SU-DHL-6 (cell line): ENCODE measurements around the gene RBKS.

Experiments
- H2AFZ ChIP-seq: fragments of 200-600 bp; sonication (generic); 2 replicates; pipeline ENCODE4 v1.6.1; 2014; ENCODE audit warnings: low read depth, mild to moderate bottlenecking, moderate library complexity, mixed read lengths, antibody characterized with exemption, low read length; ENCODE audit not compliant: severe bottlenecking
- H3F3A ChIP-seq: fragments of 200-600 bp; shearing (Covaris generic); 2 replicates; pipeline ENCODE4 v1.6.0; 2016; ENCODE audit warnings: antibody characterized with exemption, mild to moderate bottlenecking; ENCODE audit not compliant: insufficient read depth
- H3K27ac ChIP-seq: fragments of 200-600 bp; sonication (generic); 2 replicates; pipeline ENCODE4 v1.5.1; 2016; ENCODE audit warnings: low read depth, mild to moderate bottlenecking, low read length, moderate library complexity, mixed read lengths
- H3K27me3 ChIP-seq: fragments of 200-600 bp; sonication (generic), shearing (Covaris generic); 2 replicates; pipeline ENCODE4 v1.6.0; 2014; ENCODE audit warnings: mild to moderate bottlenecking, low read length
- H3K36me3 ChIP-seq: fragments of 200-600 bp; sonication (generic); 2 replicates; pipeline ENCODE4 v1.6.1; 2014; ENCODE audit warnings: mild to moderate bottlenecking, low read length, mixed read lengths
- H3K4me2 ChIP-seq: fragments of 300-600, 200-600 bp; shearing (Covaris generic), sonication (generic); 2 replicates; pipeline ENCODE4 v1.6.0; 2014; ENCODE audit warnings: low read length, low read depth, mild to moderate bottlenecking; ENCODE audit not compliant: poor library complexity, severe bottlenecking
- H3K4me3 ChIP-seq: fragments of 200-600 bp; sonication (generic); 2 replicates; pipeline ENCODE4 v1.5.1; 2014; ENCODE audit warnings: antibody characterized with exemption, low read length, mild to moderate bottlenecking, mixed read lengths; ENCODE audit not compliant: insufficient read depth, poor library complexity, severe bottlenecking
- H3K79me2 ChIP-seq: fragments of 200-600 bp; sonication (generic); 2 replicates; pipeline ENCODE4 v1.6.1; 2014; ENCODE audit warnings: mild to moderate bottlenecking, low read length, moderate library complexity; ENCODE audit not compliant: insufficient read depth
- H3K9ac ChIP-seq: fragments of 200-600 bp; sonication (generic); 2 replicates; pipeline ENCODE4 v1.7.0; 2014; ENCODE audit warnings: mild to moderate bottlenecking, low read length
- H3K9me2 ChIP-seq: fragments of 200-600 bp; sonication (generic); replicated peaks from 2 replicates; pipeline ENCODE4 v1.6.1; 2014; ENCODE audit warnings: low read length; ENCODE audit not compliant: insufficient read depth
- H3K9me3 ChIP-seq: fragments of 200-600 bp; sonication (generic); 2 replicates; pipeline ENCODE4 v1.6.1; 2014; ENCODE audit warnings: low read length, mixed read lengths; ENCODE audit not compliant: insufficient read depth
- H4K20me1 ChIP-seq: fragments of 200-600 bp; sonication (generic); 2 replicates; pipeline ENCODE4 v1.6.1; 2014; ENCODE audit warnings: low read depth, mild to moderate bottlenecking, antibody characterized with exemption, low read length, moderate library complexity, mixed read lengths
- EZH2phosphoT487 ChIP-seq: fragments of 200-600 bp; sonication (generic), shearing (Covaris generic); conservative IDR thresholded peaks from 2 replicates; pipeline ENCODE4 v1.6.1; 2018; ENCODE audit warnings: mild to moderate bottlenecking, antibody characterized with exemption, low read length, moderate library complexity, mixed read lengths
- TF ChIP-seq, protein P1 (sequence below): fragments of 200-600 bp; sonication (generic); IDR thresholded peaks from one replicate; pipeline ENCODE4 v1.5.1; 2017; ENCODE audit warnings: antibody characterized with exemption, mild to moderate bottlenecking, low read length, moderate library complexity; ENCODE audit not compliant: insufficient read depth, poor library complexity, severe bottlenecking

Gene RBKS

DNA sequence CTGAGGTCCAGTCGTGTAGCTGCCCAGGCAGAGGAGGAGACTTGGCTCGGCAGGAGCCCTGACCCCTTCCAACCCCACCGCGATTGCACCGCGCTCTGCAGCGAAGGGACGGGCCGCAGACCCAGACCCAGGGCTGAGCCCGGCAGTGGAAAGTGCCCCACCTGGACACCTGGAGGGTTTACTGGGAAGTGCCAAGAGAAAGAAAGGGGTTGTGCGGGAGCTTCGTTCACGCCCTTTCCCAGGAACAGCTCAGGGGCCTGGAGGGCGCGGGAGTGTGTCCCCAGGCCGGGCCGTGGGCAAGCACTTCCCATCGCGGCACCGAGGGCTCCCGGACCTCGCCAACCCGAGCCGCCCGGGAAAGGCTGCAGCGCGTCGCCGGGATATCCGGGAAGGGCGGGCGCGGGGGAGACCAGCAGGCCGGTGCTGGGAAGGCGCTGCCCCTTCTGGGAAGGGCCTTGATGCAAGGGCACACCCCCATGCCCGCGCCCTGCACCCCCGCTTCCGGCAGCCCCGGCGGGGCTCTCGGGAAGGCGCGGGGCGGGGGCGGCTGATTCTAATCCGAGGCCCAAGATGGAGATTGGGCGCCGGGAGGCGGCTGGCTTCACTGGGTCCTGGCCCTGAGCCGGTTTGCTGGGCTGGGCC lies 154.8 kb downstream of the RBKS start:
- no peaks in the 10 kb centered on the region for H3K9me3 ChIP-seq
- H3K4me3 ChIP-seq, result no peak overlapping the region
- H3K9me2 ChIP-seq, result no peaks in the 10 kb centered on the region
- no peaks in the 10 kb centered on the region for H3K27me3 ChIP-seq
- no peak for TF ChIP-seq EZH2phosphoT487
- TF ChIP-seq, protein P1, sequence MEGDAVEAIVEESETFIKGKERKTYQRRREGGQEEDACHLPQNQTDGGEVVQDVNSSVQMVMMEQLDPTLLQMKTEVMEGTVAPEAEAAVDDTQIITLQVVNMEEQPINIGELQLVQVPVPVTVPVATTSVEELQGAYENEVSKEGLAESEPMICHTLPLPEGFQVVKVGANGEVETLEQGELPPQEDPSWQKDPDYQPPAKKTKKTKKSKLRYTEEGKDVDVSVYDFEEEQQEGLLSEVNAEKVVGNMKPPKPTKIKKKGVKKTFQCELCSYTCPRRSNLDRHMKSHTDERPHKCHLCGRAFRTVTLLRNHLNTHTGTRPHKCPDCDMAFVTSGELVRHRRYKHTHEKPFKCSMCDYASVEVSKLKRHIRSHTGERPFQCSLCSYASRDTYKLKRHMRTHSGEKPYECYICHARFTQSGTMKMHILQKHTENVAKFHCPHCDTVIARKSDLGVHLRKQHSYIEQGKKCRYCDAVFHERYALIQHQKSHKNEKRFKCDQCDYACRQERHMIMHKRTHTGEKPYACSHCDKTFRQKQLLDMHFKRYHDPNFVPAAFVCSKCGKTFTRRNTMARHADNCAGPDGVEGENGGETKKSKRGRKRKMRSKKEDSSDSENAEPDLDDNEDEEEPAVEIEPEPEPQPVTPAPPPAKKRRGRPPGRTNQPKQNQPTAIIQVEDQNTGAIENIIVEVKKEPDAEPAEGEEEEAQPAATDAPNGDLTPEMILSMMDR, result no peak
- H3K36me3 ChIP-seq, result no peaks in the 10 kb centered on the region
- no peaks in the 10 kb centered on the region for H4K20me1 ChIP-seq
- H3F3A ChIP-seq, result no peaks in the 10 kb centered on the region
- H2AFZ ChIP-seq, result no peak overlapping the region
- no peak overlapping the region for H3K9ac ChIP-seq
- H3K4me2 ChIP-seq, result no peak overlapping the region
- H3K79me2 ChIP-seq, result no peaks in the 10 kb centered on the region
- no peak overlapping the region for H3K27ac ChIP-seq

DNA sequence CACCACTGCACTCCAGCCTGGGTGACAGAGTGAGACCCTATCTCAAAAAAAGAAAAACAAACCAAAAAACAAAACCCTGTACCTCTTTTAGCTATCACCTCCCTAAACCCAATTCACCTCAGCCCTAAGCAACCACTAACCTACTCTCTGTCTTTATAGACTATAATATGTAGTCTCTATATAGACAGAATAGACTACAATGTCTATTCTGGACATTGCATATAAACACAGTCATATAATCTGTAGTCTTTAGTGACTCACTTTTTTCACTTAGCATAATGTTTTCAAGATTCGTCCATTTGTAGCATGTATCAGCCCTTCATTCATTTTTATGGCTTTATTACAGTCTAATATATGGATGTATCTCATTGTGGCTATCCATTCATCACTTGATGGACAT lies 155.9 kb downstream of the RBKS start:
- Histone ChIP-seq H3K9me2 (no peaks in the 10 kb centered on the region), H3K27ac (no peak overlapping the region), H3K79me2 (no peaks in the 10 kb centered on the region), H2AFZ (no peak overlapping the region), H3K4me2 (no peak overlapping the region), H3K9me3 (no peaks in the 10 kb centered on the region), H3K9ac (no peak overlapping the region), H3K27me3 (no peaks in the 10 kb centered on the region), H3K4me3 (no peak overlapping the region), H3F3A (no peaks in the 10 kb centered on the region), H4K20me1 (no peaks in the 10 kb centered on the region), H3K36me3 (no peaks in the 10 kb centered on the region)
- TF ChIP-seq, protein P1, result no peak
- no peak for TF ChIP-seq EZH2phosphoT487
